ENCODE measurements around the gene TMEM79. TPM values are rescaled to one million over a fixed set of nuclear protein-coding genes. Genes with fewer than 3 reads are reported as not detected.

The TMEM79 gene
- total RNA-seq, 1 experiment from 2014 or later = 9.1 TPM

- TF ChIP-seq EZH2 (IDR thresholded peaks at IDR 0.05; ENCODE audit: borderline replicate concordance, low read depth, low read length, poor library complexity, severe bottlenecking) (no peak), CTCF (conservative IDR thresholded peaks at IDR 0.05; ENCODE audit: low read depth, low read length) (no peak)
- CTCF ChIA-PET = no interaction called here
Observed at GRCh38 chr1:156310962-156311361, 26.8 kb downstream of the TMEM79 start.

GRCh38 chr1:156316909-156317308 lies 32.8 kb downstream of the TMEM79 start:
- Histone ChIP-seq H3K9me3 (ENCODE audit: low read depth, low read length, poor library complexity, severe bottlenecking) (no peaks in the 10 kb centered on the region), H3K4me3 (ENCODE audit: low read depth, low read length, poor library complexity, severe bottlenecking) (no peak overlapping the region), H3K27ac (ENCODE audit: low read depth, low read length, poor library complexity, severe bottlenecking) (no peak overlapping the region), H3K27me3 (replicated peaks; ENCODE audit: insufficient read depth, low read depth, low read length, poor library complexity) (no peaks in the 10 kb centered on the region), H3K4me1 (ENCODE audit: insufficient read depth, low read length, poor library complexity, severe bottlenecking) (no peaks in the 10 kb centered on the region), H3K36me3 (ENCODE audit: insufficient read depth, low read length, poor library complexity, severe bottlenecking) (peaks cover 99% of the 10 kb centered on the region)
- TF ChIP-seq CTCF (conservative IDR thresholded peaks at IDR 0.05; ENCODE audit: low read depth, low read length) = no peak
- CTCF ChIA-PET = no interaction called here
- no peak for DNase-seq (ENCODE audit: low spot score)
- POLR2A ChIA-PET (ENCODE audit: low non-redundant PET) = interaction anchor here (0.7 kb wide), 1 partner anchor 16 kb away, joined by 5 read pairs; no protein-coding TSS in a partner anchor
- BruUV-seq (replicated peaks) = no TSS peak
- intact Hi-C loops (cut with micrococcal nuclease; ENCODE audit: unreplicated experiment) = loop anchor here (10.0 kb wide), 2 partner anchors 172 to 392 kb away; no protein-coding TSS in a partner anchor

More at GRCh38 chr1:156310962-156311361, 26.8 kb downstream of the TMEM79 start:
- Histone ChIP-seq H3K4me1 (ENCODE audit: insufficient read depth, low read length, poor library complexity, severe bottlenecking) (no peaks in the 10 kb centered on the region), H3K36me3 (ENCODE audit: insufficient read depth, low read length, poor library complexity, severe bottlenecking) (peaks cover 89% of the 10 kb centered on the region), H3K9me3 (ENCODE audit: low read depth, low read length, poor library complexity, severe bottlenecking) (no peaks in the 10 kb centered on the region), H3K4me3 (ENCODE audit: low read depth, low read length, poor library complexity, severe bottlenecking) (no peak overlapping the region), H3K27ac (ENCODE audit: low read depth, low read length, poor library complexity, severe bottlenecking) (no peak overlapping the region), H3K27me3 (replicated peaks; ENCODE audit: insufficient read depth, low read depth, low read length, poor library complexity) (no peaks in the 10 kb centered on the region)
- POLR2A ChIA-PET (ENCODE audit: low non-redundant PET) = no interaction called here
- intact Hi-C loops (cut with micrococcal nuclease; ENCODE audit: unreplicated experiment) = loop anchor here (10.0 kb wide), 2 partner anchors 166 to 386 kb away; no protein-coding TSS in a partner anchor
- no TSS peak for BruUV-seq (replicated peaks)
- no peak for DNase-seq (ENCODE audit: low spot score)

GRCh38 chr1:156319664-156320063 lies 35.5 kb downstream of the TMEM79 start:
- no peaks in the 10 kb centered on the region for H3K9me3 ChIP-seq (ENCODE audit: low read depth, low read length, poor library complexity, severe bottlenecking)
- no peak overlapping the region for H3K27ac ChIP-seq (ENCODE audit: low read depth, low read length, poor library complexity, severe bottlenecking)
- no peak overlapping the region for H3K4me3 ChIP-seq (ENCODE audit: low read depth, low read length, poor library complexity, severe bottlenecking)
- no TSS peak for BruUV-seq (replicated peaks)
- DNase-seq (ENCODE audit: low spot score) = peak; percentile 62
- peaks cover 97% of the 10 kb centered on the region for H3K36me3 ChIP-seq (ENCODE audit: insufficient read depth, low read length, poor library complexity, severe bottlenecking)
- intact Hi-C loops (cut with micrococcal nuclease; ENCODE audit: unreplicated experiment) = loop anchor here (10.0 kb wide), 2 partner anchors 175 to 395 kb away; no protein-coding TSS in a partner anchor
- no peaks in the 10 kb centered on the region for H3K4me1 ChIP-seq (ENCODE audit: insufficient read depth, low read length, poor library complexity, severe bottlenecking)
- ChIA-PET CTCF (interaction anchor here (0.6 to 1.1 kb wide), 2 partner anchors 94 to 193 kb away, joined by 3 to 5 read pairs; no protein-coding TSS in a partner anchor), POLR2A (ENCODE audit: low non-redundant PET) (no interaction called here)
- peak; percentile 68 for TF ChIP-seq CTCF (conservative IDR thresholded peaks at IDR 0.05; ENCODE audit: low read depth, low read length)
- TF ChIP-seq EZH2 (IDR thresholded peaks at IDR 0.05; ENCODE audit: borderline replicate concordance, low read depth, low read length, poor library complexity, severe bottlenecking) = no peak
- no peaks in the 10 kb centered on the region for H3K27me3 ChIP-seq (replicated peaks; ENCODE audit: insufficient read depth, low read depth, low read length, poor library complexity)

Measured in A673 (cell line).